Measurements from ENCODE around the gene DMPK. TPM values are rescaled to one million over a fixed set of nuclear protein-coding genes. Genes with fewer than 3 reads are reported as not detected.

The DMPK gene
- total RNA-seq, 1 experiment from 2014 or later = 119 TPM

DNA sequence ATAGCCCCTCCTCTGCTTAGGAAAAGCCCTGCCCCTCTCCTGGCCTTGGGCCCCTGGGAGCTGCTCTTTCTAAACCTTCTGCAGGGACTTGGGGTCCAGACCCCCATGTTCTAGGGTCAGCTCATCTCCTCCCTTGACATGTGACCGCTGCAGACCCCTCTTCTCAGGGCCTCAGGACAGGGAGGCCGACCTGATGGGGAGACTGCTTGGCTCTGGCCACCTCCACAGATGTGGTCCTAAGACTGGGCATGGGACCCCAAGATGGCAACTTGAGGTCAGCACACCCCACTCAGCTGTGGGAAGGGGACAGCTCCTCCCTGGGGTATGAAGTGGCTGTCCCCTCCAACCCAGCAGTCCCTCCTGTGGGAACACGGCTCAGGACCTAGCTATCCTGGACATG, 9.4 kb downstream of the DMPK start:
- Histone ChIP-seq H3K9me3 (ENCODE audit: control insufficient read depth, insufficient read depth, low read depth, low read length) (no peaks in the 10 kb centered on the region), H3K4me3 (ENCODE audit: low read depth in 2 of 2, low read length in 2 of 2) (no peak overlapping the region), H3K27me3 (ENCODE audit: control insufficient read depth, insufficient read depth, low read length) (no peaks in the 10 kb centered on the region), H3K4me1 (ENCODE audit: control insufficient read depth, insufficient read depth, low read length) (peaks cover 19% of the 10 kb centered on the region), H3K27ac (ENCODE audit: low read length) (0 out of 2 replicates have a peak overlapping the region, but pooled peaks have one; percentile 54), H3K36me3 (ENCODE audit: control insufficient read depth, insufficient read depth, low read length) (no peaks in the 10 kb centered on the region; the same call in 1 of the 2 replicates)
- DNase-seq (ENCODE audit: low read depth, low spot score) = no peak
- in situ Hi-C loops (cut with HindIII; ENCODE audit: low pct_unique_long_range_greater_than_20kb, low sequenced_read_pairs) = no loop called here
- CTCF ChIA-PET = no interaction called here
- peak; percentile 25; the same call in 1 of the 2 replicates for TF ChIP-seq POLR2AphosphoS5 (IDR thresholded peaks at IDR 0.05; ENCODE audit: low read depth, low read length)
- TF ChIP-seq, protein P1, sequence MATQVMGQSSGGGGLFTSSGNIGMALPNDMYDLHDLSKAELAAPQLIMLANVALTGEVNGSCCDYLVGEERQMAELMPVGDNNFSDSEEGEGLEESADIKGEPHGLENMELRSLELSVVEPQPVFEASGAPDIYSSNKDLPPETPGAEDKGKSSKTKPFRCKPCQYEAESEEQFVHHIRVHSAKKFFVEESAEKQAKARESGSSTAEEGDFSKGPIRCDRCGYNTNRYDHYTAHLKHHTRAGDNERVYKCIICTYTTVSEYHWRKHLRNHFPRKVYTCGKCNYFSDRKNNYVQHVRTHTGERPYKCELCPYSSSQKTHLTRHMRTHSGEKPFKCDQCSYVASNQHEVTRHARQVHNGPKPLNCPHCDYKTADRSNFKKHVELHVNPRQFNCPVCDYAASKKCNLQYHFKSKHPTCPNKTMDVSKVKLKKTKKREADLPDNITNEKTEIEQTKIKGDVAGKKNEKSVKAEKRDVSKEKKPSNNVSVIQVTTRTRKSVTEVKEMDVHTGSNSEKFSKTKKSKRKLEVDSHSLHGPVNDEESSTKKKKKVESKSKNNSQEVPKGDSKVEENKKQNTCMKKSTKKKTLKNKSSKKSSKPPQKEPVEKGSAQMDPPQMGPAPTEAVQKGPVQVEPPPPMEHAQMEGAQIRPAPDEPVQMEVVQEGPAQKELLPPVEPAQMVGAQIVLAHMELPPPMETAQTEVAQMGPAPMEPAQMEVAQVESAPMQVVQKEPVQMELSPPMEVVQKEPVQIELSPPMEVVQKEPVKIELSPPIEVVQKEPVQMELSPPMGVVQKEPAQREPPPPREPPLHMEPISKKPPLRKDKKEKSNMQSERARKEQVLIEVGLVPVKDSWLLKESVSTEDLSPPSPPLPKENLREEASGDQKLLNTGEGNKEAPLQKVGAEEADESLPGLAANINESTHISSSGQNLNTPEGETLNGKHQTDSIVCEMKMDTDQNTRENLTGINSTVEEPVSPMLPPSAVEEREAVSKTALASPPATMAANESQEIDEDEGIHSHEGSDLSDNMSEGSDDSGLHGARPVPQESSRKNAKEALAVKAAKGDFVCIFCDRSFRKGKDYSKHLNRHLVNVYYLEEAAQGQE (IDR thresholded peaks at IDR 0.05; ENCODE audit: insufficient read depth in 1 of 2, low read depth in 2 of 2, low read length in 1 of 2) = no peak
- POLR2A ChIA-PET = no interaction called here
- ATAC-seq = no peak
- intact Hi-C loops (cut with micrococcal nuclease; ENCODE audit: unreplicated experiment) = no loop called here
- no TSS peak for BruUV-seq (replicated peaks)

DNA sequence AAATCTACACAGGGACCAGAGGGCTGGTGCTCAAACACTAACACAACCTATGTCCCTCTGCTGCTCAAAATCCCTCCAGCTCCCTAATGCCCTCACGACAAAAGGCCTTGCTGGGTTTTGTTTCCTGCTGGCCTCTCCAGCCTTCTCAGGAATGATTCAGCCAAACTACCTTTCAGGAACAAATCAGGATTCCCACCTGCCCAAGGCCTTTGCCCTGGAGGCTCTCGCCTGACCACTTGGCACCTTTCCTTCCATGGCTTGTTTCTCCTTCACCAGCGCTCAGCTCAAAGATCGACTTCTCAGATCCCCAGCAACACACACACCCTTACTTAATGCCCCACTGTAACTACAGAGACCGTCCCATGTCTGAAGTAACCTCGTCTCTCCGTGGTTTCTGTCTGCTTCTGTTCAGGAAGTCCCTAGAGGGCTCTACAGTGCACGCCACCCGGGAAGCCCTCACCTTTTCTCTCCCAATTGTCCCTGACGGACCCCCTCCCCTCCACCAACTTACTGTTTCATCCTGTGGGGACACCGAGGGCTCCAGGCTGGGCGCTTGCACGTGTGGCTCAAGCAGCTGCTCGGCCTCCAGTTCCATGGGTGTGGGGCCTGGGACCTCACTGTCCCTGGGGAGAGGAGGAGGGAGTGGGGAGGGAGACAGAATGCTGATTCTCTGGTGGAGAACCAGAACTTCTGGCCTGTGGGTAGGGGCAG, 10.0 kb downstream of the DMPK start:
- no TSS peak for BruUV-seq (replicated peaks)
- Histone ChIP-seq H3K27ac (ENCODE audit: low read length) (peak overlapping the region; percentile 54; the same call in 1 of the 2 replicates), H3K36me3 (ENCODE audit: control insufficient read depth, insufficient read depth, low read length) (no peaks in the 10 kb centered on the region; the same call in 1 of the 2 replicates), H3K4me1 (ENCODE audit: control insufficient read depth, insufficient read depth, low read length) (peaks cover 19% of the 10 kb centered on the region), H3K4me3 (ENCODE audit: low read depth in 2 of 2, low read length in 2 of 2) (no peak overlapping the region), H3K9me3 (ENCODE audit: control insufficient read depth, insufficient read depth, low read depth, low read length) (no peaks in the 10 kb centered on the region), H3K27me3 (ENCODE audit: control insufficient read depth, insufficient read depth, low read length) (no peaks in the 10 kb centered on the region)
- intact Hi-C loops (cut with micrococcal nuclease; ENCODE audit: unreplicated experiment) (no loop called here), in situ Hi-C loops (cut with HindIII; ENCODE audit: low pct_unique_long_range_greater_than_20kb, low sequenced_read_pairs) (no loop called here)
- TF ChIP-seq POLR2AphosphoS5 (IDR thresholded peaks at IDR 0.05; ENCODE audit: low read depth, low read length) (no peak), SIN3A (IDR thresholded peaks at IDR 0.05; ENCODE audit: borderline replicate concordance, insufficient read depth, low read depth, low read length) (no peak), TCF7L2 (IDR thresholded peaks at IDR 0.05; ENCODE audit: low read depth, low read length) (no peak)
- TF ChIP-seq, protein P1 (IDR thresholded peaks at IDR 0.05; ENCODE audit: insufficient read depth in 1 of 2, low read depth in 2 of 2, low read length in 1 of 2) = no peak
- TF ChIP-seq, protein P2, sequence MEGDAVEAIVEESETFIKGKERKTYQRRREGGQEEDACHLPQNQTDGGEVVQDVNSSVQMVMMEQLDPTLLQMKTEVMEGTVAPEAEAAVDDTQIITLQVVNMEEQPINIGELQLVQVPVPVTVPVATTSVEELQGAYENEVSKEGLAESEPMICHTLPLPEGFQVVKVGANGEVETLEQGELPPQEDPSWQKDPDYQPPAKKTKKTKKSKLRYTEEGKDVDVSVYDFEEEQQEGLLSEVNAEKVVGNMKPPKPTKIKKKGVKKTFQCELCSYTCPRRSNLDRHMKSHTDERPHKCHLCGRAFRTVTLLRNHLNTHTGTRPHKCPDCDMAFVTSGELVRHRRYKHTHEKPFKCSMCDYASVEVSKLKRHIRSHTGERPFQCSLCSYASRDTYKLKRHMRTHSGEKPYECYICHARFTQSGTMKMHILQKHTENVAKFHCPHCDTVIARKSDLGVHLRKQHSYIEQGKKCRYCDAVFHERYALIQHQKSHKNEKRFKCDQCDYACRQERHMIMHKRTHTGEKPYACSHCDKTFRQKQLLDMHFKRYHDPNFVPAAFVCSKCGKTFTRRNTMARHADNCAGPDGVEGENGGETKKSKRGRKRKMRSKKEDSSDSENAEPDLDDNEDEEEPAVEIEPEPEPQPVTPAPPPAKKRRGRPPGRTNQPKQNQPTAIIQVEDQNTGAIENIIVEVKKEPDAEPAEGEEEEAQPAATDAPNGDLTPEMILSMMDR (IDR thresholded peaks at IDR 0.05) = no peak
- ATAC-seq (no peak), DNase-seq (ENCODE audit: low read depth, low spot score) (no peak)
- POLR2A ChIA-PET = no interaction called here
- CTCF ChIA-PET = no interaction called here
